Effector CD4-positive, alpha-beta T cell (primary cell): ENCODE measurements around the gene PRUNE1.

Experiments
- DNase-seq: peaks from one replicate; pipeline ENCODE4 v3.0.0-alpha.2; 2020

The PRUNE1 gene

DNA sequence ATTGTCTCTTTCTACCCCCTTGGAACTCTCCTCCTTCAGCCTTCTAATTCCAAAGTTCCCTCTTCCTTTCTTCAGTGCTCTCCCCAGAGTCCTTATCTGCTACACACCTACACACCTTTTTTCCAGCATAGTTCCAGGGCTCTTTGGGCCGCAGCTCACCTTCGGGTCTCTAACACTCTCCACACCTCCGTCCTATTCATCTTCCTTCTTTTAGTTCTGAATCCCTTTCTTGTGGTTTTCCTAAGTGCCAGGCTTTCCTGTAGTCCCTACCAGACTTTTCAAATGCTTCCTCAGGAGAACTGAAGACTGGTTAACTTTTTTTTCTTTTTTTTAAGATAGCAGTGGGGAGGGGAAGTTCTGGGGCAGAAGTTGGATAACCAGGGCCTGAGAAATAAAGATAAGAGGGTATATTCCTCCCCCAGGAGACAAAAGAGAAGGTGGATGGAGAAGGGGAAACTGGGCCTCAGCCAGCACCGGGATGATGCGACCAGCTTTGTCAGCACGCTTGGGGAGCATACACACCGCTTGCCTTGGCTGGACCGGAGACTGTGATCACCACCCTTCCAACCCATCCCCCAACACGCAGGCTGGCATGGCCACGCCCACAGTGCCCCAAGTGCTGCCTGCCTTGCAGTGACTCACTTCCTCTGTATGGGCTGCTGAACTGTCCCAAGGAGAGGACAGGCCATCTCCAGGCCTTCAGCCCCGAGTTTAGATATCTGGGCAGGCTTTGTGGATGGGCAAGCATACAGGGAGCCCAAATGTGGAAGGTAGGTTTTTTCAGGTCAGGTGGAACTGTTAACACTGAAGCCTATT lies 31.2 kb upstream of the PRUNE1 start:
- peak; percentile 67 for DNase-seq

DNA sequence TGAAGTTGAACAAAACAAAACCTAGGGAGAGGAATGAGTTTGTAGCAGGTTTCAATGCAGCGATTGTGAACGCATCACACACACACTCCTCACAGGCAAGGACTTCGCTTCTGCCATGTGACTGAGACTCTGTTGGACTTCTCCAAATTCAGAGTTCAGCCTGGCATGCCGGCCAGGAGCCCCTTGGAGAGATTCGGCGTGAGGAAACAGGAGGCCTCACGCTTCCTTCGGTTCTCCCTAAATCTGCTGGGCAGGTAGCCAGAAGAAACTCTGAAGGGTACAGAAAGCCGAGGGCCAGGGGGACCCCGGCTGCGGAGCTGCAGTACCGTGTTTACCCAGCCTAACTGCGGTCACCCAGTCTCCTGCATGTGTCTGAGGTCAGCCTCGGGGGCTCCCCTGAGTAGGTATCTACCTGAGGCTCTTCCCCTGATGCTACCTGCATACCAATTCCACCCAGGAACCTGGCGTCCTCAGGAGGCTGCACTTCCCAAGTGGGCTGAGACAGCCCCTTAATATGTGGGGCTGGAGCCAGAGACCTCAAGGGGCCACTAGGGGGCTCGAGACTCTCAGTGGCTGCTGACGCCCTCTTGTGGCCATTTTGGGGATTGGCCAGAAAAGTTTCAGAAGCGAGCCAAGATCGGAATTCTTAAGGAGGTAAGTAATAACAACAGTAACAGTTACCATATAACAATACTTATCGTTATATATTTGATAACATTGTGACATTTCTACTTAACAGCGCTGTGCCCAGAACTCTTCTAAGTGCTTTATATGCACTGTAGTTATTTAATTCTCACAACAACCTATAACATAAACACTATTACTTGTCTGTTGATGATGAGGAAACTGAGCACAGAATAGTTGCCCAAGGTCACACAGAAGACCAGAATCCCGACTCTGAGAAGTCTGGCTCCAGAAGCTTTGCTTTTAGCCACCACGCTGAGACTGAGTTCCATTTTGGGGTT lies 28.9 kb upstream of the PRUNE1 start:
- DNase-seq = peak; percentile 88

DNA sequence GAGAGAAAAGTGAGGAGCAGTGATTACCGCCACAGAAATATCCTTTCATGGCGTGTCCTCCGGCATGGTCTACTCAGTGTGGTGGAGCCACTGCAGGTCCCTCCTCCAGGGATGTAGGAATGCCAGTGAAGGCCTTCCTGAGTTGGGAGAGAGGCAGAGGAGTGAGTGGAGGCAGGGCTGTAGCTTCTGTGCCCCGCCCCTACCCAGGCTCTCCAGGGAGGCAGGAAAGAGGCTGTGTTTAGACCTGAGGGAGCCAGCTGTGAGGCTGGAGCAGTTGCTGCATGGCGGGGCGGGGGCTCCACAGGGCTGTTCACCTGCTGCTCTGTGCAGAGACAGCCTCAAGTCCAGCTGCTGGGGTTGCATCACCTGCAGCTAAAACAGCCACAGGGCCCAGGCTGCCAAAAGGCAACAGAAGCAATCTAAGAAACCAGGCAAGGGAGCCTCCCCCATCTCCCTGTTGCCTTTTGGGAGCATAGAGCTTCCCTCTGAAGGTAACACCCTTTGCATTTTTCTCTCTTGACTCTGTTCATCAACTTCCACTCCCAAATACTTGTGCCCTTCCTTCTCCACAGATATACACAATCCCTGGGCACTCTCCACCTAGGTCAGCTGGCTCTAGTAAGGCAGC lies 27.0 kb upstream of the PRUNE1 start:
- no peak for DNase-seq

DNA sequence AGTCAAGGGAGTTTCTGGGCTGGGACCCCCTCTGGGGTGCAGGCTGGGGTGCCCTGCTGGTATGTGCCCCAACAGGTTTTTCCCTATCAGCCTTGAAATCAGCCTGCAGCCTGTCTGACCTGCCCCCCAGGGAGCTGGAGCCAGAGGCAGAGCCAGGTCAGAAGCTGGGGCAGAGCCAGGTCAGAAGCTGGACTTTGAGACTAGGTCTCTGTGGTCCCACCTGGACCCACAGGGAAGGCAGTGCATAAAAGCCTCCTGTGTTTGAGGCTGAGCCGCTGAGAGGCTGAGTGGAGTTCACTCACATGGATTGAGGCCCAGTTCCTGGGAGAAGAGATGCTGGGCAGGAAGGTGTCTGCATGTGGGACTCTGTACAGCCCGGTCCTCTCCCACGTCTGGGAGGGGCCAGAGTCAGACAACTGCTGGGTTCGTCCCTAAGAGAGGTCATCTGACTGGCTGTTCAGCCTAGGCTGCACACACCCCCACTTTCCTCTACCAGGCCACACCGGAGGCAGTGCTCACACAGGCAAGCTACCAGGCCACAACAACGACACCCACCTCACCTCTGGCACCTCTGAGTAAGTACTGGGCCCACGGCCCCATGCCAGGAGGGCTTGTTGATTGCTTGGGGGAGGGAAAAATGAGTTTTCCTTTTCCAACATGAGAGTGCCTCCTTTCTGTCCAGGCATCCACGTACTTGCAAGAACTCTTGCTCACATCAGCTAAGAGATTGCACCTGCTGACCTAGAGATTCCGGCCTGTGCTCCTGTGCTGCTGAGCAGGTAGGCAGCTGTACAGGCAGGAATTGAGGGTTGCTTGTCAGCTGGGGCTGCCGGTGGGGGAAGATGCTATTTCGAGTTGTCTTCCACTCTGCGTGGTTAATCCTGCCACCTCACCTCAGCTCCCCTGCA lies 26.2 kb upstream of the PRUNE1 start, which contains the start of gene ANXA9:
Gene ANXA9, plus strand, starts transcription at position 488 of the 908 bp plus-strand sequence. CDS start 814 bp downstream, outside the sequence.
- DNase-seq = no peak

DNA sequence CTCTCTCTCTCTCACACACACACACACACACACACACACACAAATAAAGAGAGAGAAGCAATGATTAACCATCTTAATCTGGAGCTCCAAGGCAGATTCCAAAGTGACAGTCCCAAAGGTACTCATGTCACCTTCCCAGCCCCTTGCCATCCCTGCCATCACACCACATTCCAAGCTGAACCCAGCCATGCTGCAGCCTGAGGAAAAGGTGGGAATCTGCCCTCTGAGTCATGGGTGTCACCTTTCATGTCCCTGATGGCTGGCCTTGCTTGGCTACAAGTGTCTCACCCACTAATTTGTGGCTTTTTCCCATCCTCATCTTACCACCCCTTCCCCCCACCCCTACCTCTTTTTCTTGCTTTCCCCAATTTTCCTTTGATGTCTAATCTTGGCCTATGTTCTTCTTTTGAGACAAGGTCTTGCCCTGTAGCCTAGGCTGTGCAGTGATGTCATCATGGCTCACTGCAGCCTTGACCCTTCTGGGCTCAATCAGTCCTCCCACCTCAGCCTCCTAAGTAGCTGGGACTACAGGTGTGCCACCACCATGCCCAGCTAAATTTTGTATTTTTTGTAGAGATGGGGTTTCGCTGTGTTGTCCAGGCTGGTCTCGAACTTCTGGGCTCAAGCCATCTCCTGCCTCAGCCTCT lies 22.9 kb upstream of the PRUNE1 start:
- no peak for DNase-seq

DNA sequence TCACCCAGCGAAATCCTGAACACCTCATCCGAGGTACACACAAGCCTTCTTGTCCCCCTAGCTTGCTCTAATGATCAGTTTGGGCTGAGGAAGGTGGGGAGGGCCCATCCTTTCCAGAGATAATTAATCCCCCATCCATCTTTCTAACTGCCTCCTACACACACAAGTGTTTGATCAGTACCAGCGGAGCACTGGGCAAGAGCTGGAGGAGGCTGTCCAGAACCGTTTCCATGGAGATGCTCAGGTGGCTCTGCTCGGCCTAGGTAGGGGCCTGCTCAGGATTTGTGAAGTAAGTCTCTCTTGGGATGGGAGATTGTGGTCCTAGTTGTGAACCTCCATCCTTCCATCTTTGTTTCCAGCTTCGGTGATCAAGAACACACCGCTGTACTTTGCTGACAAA lies 20.3 kb upstream of the PRUNE1 start:
- no peak for DNase-seq

DNA sequence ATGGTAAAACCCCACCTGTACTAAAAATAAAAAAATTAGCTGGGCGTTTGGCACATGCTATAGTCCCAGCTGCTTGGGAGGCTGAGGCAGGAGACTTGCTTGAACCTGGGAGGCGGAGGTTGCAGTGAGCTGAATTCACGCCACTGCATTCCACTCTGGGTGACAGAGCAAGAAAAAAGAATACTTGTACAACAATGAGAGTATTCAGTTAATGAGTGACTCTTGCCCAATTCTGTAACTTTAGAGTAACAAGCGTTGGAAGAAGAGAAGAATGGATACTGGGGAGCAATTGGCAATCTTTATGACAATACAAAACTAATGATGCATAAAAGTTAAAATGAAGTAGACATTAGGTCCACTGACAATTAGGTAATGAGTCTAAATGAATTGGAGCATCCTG lies 15.6 kb upstream of the PRUNE1 start:
- DNase-seq = no peak

DNA sequence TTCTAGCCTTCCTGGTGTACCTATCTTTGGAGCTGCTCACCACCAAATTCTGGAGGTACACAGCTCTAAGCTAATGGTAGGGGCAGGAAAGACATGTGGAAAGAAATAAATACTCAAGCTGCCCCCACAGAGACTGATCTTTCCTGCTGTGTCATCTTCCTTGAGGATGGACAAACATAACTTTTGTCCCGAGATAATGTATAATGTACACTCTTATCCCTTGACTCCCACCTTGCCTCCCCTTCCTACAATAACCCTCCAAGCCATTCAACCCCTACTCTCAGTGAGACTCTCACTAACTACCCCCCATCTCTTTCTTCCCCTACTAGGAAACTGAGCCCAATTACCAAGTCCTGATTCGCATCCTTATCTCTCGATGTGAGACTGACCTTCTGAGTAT lies 14.0 kb upstream of the PRUNE1 start:
- no peak for DNase-seq

DNA sequence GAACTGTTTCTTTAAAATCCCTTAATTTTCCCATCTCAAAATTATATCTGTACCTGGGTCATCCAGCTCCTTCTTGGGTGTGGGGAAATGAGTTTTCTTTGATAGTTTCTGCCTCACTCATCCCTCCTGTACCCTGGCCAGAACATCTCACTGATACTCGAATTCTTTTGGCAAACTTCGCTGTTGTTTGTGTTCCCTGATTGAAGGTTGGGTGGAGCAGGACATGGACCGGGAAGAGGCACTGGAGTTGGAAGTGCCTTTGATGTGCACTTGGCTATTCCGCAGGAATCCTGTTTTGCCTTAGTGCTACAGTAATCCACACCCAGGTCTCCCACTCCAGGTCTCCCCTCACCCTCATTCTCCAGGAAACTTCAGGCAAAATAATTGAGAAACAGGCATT lies 12.8 kb upstream of the PRUNE1 start:
- DNase-seq = no peak

DNA sequence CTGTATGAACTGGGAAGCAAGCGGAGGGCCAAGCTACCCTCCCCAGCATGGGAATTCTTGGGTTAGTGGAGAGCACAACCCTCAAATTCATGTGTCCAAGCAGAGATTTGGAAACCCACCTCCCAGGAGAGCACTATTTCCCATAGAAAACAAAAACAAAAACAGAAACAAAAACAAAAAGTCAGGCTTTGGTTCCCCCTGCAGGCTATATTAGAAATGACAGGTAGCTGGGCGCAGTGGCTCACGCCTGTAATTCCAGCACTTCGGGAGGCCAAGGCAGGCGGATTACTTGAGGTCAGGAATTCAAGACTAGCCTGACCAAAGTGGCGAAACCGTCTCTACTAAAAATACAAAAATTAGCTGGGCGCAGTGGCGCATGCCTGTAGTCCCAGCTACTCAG lies 12.4 kb upstream of the PRUNE1 start:
- DNase-seq = no peak

DNA sequence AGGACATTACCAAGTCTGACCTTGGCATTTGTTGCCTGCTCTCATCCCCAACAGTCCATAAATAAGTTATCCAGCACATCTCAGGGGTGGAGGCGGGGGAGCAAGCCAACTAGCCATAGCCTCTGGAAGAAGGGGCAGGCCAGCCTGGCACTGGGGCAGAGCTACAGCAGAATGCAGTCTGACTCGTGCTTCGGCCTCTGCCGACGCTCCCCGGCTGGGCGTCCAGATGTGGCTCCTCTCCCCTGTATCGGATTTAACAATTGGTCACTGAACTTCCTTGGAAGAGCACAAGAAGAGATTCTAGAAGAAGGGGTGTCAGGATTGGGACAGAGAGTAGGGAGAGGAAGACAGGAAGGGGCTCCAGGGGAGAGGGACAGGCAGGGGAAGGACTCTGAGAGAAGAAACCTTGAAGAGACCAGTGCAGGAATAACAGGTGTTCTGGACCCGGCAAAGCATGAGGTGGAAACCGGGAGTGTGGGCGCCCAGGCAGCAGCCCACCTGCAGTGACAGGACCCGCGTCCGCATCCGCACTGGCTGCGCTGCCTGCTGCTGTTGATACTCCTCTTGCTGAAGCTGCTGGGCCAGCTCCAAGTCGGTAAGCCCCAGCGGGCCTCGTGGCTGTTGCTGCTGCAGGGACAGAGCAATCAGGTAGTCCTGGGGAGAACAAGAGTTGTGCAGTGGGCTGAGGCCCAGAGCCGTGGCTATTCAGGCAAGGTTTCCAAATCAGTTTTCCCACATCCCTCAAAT lies 10.9 kb upstream of the PRUNE1 start:
- no peak for DNase-seq

DNA sequence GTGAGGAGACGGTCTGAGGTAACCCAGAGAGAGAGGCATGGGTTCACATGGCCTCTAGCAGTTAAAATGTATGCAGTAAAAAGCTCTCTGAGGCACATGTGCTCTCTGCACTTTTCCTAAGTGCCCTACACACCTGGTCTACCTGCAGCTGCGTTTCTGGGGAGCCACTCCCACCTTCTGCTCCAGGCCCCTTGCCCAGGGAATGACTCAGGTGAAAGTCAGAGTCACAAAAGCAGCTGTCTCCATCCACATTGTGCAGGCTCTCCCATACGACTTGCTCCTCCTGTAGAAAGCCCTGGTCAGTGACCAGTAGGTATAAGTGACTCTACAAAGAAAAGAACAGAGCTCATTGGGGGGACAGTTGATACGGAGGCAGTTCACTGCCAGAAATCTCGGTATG lies 10.3 kb upstream of the PRUNE1 start:
- no peak for DNase-seq

DNA sequence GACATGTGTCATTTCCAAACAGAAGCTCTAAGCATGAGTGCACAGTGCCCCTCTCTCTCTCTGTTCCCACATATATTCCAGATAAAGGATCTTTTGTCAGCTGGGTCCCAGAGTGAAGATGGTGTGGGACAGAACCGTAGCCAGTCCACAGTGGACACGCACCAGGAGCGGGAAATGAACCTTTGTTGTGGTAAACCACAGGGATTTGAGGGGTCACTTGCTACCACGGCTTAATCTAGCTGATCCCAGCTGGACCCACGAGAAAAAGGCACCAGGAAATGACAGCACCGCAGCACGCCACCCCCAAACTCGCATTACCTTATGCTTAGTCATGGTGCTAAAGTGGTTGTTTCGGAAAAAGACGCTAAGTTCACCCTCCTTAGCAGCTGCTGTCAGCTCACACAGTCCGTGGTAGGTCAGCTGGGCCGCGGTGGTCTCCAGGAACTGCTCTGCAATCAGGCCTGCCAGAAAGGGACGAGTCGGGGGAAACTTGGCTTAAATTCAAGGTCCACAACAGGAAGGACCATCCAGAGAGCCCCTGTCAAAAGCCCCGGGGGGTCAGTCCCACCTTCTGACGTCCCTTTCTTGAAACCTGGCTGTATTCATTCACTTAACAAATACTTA lies 9.1 kb upstream of the PRUNE1 start:
- no peak for DNase-seq

DNA sequence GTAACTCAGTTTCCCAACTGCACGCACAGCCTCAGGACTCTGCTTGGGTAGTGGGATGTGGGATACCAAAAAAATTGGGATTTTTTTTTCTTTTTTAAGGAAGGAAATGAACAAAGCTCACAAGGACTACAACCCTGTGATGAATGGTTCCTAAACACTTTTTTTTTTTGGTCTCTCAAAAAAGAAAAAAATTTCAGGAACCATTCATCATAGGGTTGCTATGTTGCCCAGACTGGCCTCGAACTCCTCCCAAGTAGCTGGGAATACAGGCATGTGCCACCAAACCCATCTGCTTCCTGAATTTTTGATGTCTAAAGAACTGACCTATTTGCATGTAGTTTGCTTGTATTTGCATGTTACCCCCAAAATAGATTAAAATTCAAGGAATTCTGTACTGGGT lies 8.3 kb upstream of the PRUNE1 start:
- DNase-seq = no peak

DNA sequence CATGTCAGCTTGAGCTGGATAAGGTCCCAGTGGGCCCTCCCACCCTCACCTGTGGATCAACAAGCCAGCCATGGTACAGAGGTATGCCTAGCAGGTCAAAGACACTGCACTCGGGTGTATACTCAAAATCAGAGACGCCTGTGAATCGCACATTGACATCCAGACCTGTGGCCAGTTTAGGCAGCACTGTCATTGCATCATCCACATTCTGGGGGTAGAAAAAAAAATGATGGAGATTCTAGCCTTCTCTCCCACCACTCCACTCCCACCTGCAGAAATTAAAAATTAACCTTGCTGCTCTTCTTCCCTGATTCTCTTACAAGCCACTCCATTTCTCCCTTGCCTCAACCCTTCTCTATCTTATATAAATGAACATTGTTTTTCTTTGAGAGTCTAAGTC lies 7.8 kb upstream of the PRUNE1 start:
- no peak for DNase-seq

DNA sequence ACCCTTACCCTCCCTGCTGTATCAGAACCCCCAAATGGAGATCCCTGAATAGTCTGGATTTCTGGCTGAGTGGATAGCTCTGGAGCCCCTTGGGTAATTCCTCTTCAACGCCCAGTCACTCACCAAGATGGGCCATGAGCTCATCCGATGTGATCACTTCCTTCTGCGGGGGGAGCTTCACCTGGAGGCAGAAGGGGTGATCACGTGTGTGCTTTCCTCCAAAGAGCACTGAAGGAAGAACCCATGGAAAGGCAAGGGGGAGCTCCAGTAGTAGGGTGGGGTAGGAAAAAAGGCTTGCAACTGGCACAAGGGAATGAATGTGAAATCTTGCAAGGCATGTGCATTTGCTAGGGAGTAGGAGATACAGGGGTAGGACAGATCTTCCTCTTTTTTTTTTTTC lies 6.6 kb upstream of the PRUNE1 start:
- DNase-seq = no peak

DNA sequence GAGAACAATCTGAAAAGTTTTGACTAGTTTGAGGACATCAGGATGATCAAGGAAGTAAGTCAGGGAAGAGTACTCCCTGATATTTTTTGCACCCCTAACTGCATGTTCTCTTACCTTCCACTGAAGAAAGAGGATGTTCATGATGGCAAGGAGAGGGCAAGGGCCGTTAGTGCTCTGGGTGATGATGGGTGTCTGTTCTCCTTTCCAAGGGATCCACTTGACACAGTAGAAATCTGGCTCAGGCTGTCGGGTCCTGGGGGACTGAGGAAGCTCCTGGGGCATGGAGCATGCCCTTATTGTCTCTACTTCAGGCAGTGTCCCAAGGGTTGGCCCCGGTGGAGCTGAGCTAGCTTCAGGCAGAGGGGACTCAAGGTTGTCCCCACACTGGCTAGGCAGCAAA lies 6.2 kb upstream of the PRUNE1 start:
- no peak for DNase-seq

DNA sequence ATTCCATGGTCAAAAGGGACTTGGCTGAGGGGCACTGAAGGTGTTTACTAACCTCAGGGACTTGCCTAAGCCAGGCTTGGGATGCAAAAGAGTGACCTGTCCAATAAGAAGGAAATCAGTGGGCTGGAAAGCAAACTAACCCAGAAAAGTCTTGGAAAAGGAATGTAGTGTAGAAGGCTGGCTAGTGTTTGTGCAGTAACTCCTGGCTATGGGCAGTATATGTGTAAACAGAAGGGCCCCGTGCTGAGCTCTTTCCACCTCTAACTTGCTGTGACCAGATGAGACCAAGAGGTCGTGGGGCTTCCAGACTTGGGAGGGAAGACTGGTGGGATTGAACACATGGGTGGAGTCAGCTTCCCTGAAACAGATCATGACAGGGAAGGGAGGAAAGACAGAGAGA lies 5.6 kb upstream of the PRUNE1 start:
- DNase-seq = no peak

DNA sequence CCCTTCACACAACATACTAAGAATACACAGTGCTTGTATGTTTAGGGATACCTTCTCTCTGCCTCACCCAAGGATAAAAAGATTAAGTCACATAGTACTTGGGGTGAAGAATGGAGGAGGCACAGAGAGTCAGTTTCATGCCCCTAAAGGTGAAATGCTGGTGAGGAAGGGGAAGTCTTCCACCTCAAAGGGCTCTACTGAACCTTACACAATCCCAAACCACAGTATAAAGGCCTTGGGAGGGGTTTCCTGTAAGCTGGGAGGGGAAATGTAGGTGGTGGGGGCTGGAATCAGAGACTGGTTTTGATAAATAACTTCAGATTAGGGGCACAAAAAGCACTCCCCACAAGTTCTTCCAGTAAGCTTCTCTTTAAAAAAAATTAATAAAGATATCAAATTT lies 5.1 kb upstream of the PRUNE1 start:
- DNase-seq = no peak

DNA sequence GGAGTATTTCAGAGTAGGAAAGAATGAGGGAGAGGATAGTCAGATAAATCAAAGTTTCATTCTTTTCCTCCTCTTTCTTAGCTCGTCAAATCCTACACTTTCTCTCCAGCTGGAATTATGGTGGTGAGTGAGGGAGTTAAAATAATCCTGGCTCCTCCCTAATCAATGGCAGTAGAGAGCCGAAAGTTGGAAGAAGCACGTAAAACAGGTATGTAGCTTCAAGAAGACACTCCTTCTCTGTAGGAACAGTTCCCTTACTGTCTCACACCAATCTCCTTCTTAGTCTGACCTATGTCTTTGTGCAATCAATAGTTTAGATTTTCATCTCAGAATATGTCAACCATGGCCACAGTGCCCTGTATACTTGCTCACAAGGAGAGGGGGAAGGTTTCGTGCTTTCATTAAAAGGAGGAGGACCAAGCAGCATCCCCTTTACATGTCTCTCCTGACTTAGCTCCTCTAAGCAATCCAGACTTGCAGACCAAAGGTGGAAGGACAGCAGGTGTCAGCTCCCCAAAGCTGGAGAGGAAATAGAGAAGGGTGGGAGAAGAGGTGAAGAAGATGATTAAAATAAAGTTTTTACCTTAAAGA lies 2.4 kb upstream of the PRUNE1 start:
- DNase-seq = no peak
